Neural progenitor cell (in vitro differentiated cells): ENCODE measurements around the gene NUSAP1. TPM values are rescaled to one million over a fixed set of nuclear protein-coding genes. Genes with fewer than 3 reads are reported as not detected.
A peak's percentile ranks its signal among the peaks of the same experiment; 100 is the strongest.

Source experiments
- DNase-seq: peaks from one replicate; pipeline ENCODE4 v3.0.0-alpha.2; 2016; ENCODE audit warnings: low spot score
- H2AFZ ChIP-seq: fragments of 200-600 bp; sonication (generic); replicated peaks from 2 replicates; pipeline ENCODE4 v1.6.1; 2016; ENCODE audit warnings: antibody characterized with exemption
- H3F3A ChIP-seq: fragments of 200-600 bp; sonication (generic); 2 replicates; pipeline ENCODE4 v1.6.1; 2016; ENCODE audit warnings: antibody characterized with exemption, low read depth
- H3K27ac ChIP-seq: fragments of 200-600 bp; sonication (generic); 2 replicates; pipeline ENCODE4 v1.5.1; 2016; ENCODE audit warnings: mild to moderate bottlenecking
- H3K27me3 ChIP-seq: fragments of 200-600 bp; sonication (generic); 2 replicates; pipeline ENCODE4 v1.6.1; 2016; ENCODE audit warnings: mild to moderate bottlenecking, moderate library complexity
- H3K36me3 ChIP-seq: fragments of 200-600 bp; sonication (generic); 2 replicates; pipeline ENCODE4 v1.5.1; 2016
- H3K4me1 ChIP-seq: fragments of 200-600 bp; sonication (generic); 2 replicates; pipeline ENCODE4 v1.6.1; 2016; ENCODE audit warnings: mixed run types
- H3K4me2 ChIP-seq: fragments of 200-600 bp; sonication (generic); 2 replicates; pipeline ENCODE4 v1.6.1; 2016
- H3K4me3 ChIP-seq: fragments of 200-600 bp; sonication (generic); 2 replicates; pipeline ENCODE4 v1.5.1; 2016
- H3K79me2 ChIP-seq: fragments of 200-600 bp; sonication (generic); 2 replicates; pipeline ENCODE4 v1.6.1; 2016; ENCODE audit warnings: low read depth
- H3K9ac ChIP-seq: fragments of 200-600 bp; sonication (generic); 2 replicates; pipeline ENCODE4 v1.6.1; 2016
- H3K9me3 ChIP-seq: fragments of 200-600 bp; sonication (generic); 2 replicates; pipeline ENCODE4 v1.5.1; 2016; ENCODE audit warnings: low read depth
- H4K20me1 ChIP-seq: fragments of 200-600 bp; sonication (generic); 2 replicates; pipeline ENCODE4 v1.6.1; 2016; ENCODE audit warnings: low read depth
- H3K27ac Mint-ChIP-seq: 3 replicates; pipeline ENCODE4 v1.8.0; 2021; ENCODE audit warnings: mixed read lengths
- H3K27me3 Mint-ChIP-seq: 2 replicates; pipeline ENCODE4 v1.8.0; 2022; ENCODE audit warnings: low read depth, mild to moderate bottlenecking, inconsistent platforms, moderate library complexity, mixed read lengths; ENCODE audit not compliant: insufficient read depth
- H3K36me3 Mint-ChIP-seq: 3 replicates; pipeline ENCODE4 v1.8.0; 2021; ENCODE audit warnings: mixed read lengths
- H3K4me1 Mint-ChIP-seq: 3 replicates; pipeline ENCODE4 v1.8.0; 2021; ENCODE audit warnings: mixed read lengths
- H3K4me3 Mint-ChIP-seq: 3 replicates; pipeline ENCODE4 v1.8.0; 2021; ENCODE audit warnings: mild to moderate bottlenecking, moderate library complexity, mixed read lengths
- H3K9me3 Mint-ChIP-seq: 3 replicates; pipeline ENCODE4 v1.8.0; 2020; ENCODE audit warnings: mixed read lengths
- CTCF ChIP-seq: fragments of 200-600 bp; sonication (generic); IDR thresholded peaks from 2 replicates; pipeline ENCODE4 v1.5.1; 2017; ENCODE audit warnings: antibody characterized with exemption, mild to moderate bottlenecking
- EZH2 ChIP-seq: fragments of 200-600 bp; sonication (generic); IDR thresholded peaks from 2 replicates; pipeline ENCODE4 v1.6.1; 2017; ENCODE audit warnings: antibody characterized with exemption, mild to moderate bottlenecking, moderate library complexity
- EZH2phosphoT487 ChIP-seq: fragments of 200-600 bp; sonication (generic); IDR thresholded peaks from 2 replicates; pipeline ENCODE4 v1.6.1; 2017; ENCODE audit warnings: antibody characterized with exemption
- total RNA-seq: library from RNA; depleted of rRNA; stranded (reverse); fragments of >200 nt; gene quantifications from 2 replicates; pipeline ENCODE4 v1.2.3, GENCODE V29; 2015; ENCODE audit warnings: low replicate concordance

NUSAP1 gene
- total RNA-seq, 1 donor from 2014 or later: 525 TPM

GRCh38 chr15:41331281-41331680 is 1.4 kb upstream of the NUSAP1 start:
- Histone ChIP-seq H4K20me1 (peaks cover 29% of the 10 kb centered on the region), H3K27me3 (no peaks in the 10 kb centered on the region), H3F3A (peaks cover 29% of the 10 kb centered on the region), H3K27ac (no peak overlapping the region), H3K9me3 (no peaks in the 10 kb centered on the region), H3K9ac (peak overlapping the region; percentile 63), H3K4me3 (peak overlapping the region; percentile 91), H2AFZ (peak overlapping the region; percentile 98), H3K79me2 (peaks cover 57% of the 10 kb centered on the region), H3K4me2 (peak overlapping the region; percentile 89), H3K4me1 (peaks cover 22% of the 10 kb centered on the region), H3K36me3 (peaks cover 4% of the 10 kb centered on the region)
- peaks cover 22% of the 10 kb centered on the region for H3K4me1 Mint-ChIP-seq
- H3K27me3 Mint-ChIP-seq: peaks cover 2% of the 10 kb centered on the region
- peak overlapping the region; percentile 55 for H3K27ac Mint-ChIP-seq
- TF ChIP-seq EZH2: no peak
- no peak for TF ChIP-seq EZH2phosphoT487
- TF ChIP-seq CTCF: no peak
- peak; percentile 2 for DNase-seq
- peak overlapping the region; percentile 100 for H3K4me3 Mint-ChIP-seq
- no peaks in the 10 kb centered on the region for H3K9me3 Mint-ChIP-seq
- H3K36me3 Mint-ChIP-seq: peaks cover 17% of the 10 kb centered on the region

GRCh38 chr15:41331833-41332193 is 868 bp upstream of the NUSAP1 start:
- H3K4me2 ChIP-seq: peak overlapping the region; percentile 89
- Mint-ChIP-seq H3K27me3 (peaks cover 2% of the 10 kb centered on the region), H3K4me1 (peaks cover 22% of the 10 kb centered on the region), H3K27ac (peak overlapping the region; percentile 55), H3K36me3 (peaks cover 14% of the 10 kb centered on the region), H3K9me3 (no peaks in the 10 kb centered on the region), H3K4me3 (peak overlapping the region; percentile 100)
- peak overlapping the region; percentile 98 for H2AFZ ChIP-seq
- no peak for DNase-seq
- no peak overlapping the region for H3K27ac ChIP-seq
- no peaks in the 10 kb centered on the region for H3K9me3 ChIP-seq
- H3K79me2 ChIP-seq: peaks cover 62% of the 10 kb centered on the region
- TF ChIP-seq CTCF (no peak), EZH2 (no peak), EZH2phosphoT487 (no peak)
- no peaks in the 10 kb centered on the region for H3K27me3 ChIP-seq
- peaks cover 4% of the 10 kb centered on the region for H3K36me3 ChIP-seq
- H3K4me1 ChIP-seq: peaks cover 22% of the 10 kb centered on the region
- H3K9ac ChIP-seq: peak overlapping the region; percentile 63
- H3K4me3 ChIP-seq: peak overlapping the region; percentile 91
- peaks cover 29% of the 10 kb centered on the region for H3F3A ChIP-seq
- H4K20me1 ChIP-seq: peaks cover 34% of the 10 kb centered on the region

- Histone ChIP-seq H3K9me3 (no peaks in the 10 kb centered on the region), H3K27me3 (no peaks in the 10 kb centered on the region), H3K4me3 (peak overlapping the region; percentile 91), H4K20me1 (peaks cover 47% of the 10 kb centered on the region), H3K79me2 (peaks cover 75% of the 10 kb centered on the region), H3K27ac (no peak overlapping the region), H3K36me3 (peaks cover under 1% of the 10 kb centered on the region), H3F3A (peaks cover 29% of the 10 kb centered on the region), H2AFZ (peak overlapping the region; percentile 74), H3K9ac (peak overlapping the region; percentile 73), H3K4me1 (peaks cover 22% of the 10 kb centered on the region), H3K4me2 (peak overlapping the region; percentile 80)
- H3K36me3 Mint-ChIP-seq: peaks cover 15% of the 10 kb centered on the region
- peaks cover 2% of the 10 kb centered on the region for H3K27me3 Mint-ChIP-seq
- DNase-seq: no peak
- peak overlapping the region; percentile 100 for H3K4me3 Mint-ChIP-seq
- TF ChIP-seq EZH2: peak; percentile 34
- no peak for TF ChIP-seq EZH2phosphoT487
- no peak for TF ChIP-seq CTCF
- H3K4me1 Mint-ChIP-seq: peaks cover 25% of the 10 kb centered on the region
- H3K9me3 Mint-ChIP-seq: no peaks in the 10 kb centered on the region
- peak overlapping the region; percentile 99 for H3K27ac Mint-ChIP-seq
Observed at GRCh38 chr15:41333026-41333562, 413 bp downstream of the NUSAP1 start.
